ENCODE measurements around the gene ITPRIPL1.

ITPRIPL1 gene

GRCh38 chr2:96325884-96326255 is 753 bp downstream of the ITPRIPL1 start:
- Histone ChIP-seq H3K27ac (ENCODE audit: low read length) (no peak overlapping the region), H3K4me3 (ENCODE audit: low read length) (peak overlapping the region; percentile 77), H3K27me3 (ENCODE audit: control insufficient read depth, insufficient read depth, low read length) (peaks cover 52% of the 10 kb centered on the region), H3K36me3 (ENCODE audit: control insufficient read depth, low read depth, low read length) (peaks cover 8% of the 10 kb centered on the region), H3K9ac (ENCODE audit: low read length) (no peak overlapping the region), H3K9me3 (ENCODE audit: control insufficient read depth, low read depth, low read length) (no peaks in the 10 kb centered on the region), H3K4me1 (ENCODE audit: control insufficient read depth, low read depth, low read length) (peaks cover 2% of the 10 kb centered on the region)

- peak overlapping the region; percentile 77 for H3K4me3 ChIP-seq (ENCODE audit: low read length)
- H3K4me1 ChIP-seq (ENCODE audit: control insufficient read depth, low read depth, low read length), result no peaks in the 10 kb centered on the region
- no peak overlapping the region for H3K9ac ChIP-seq (ENCODE audit: low read length)
- H3K36me3 ChIP-seq (ENCODE audit: control insufficient read depth, low read depth, low read length), result peaks cover 8% of the 10 kb centered on the region
- no peaks in the 10 kb centered on the region for H3K9me3 ChIP-seq (ENCODE audit: control insufficient read depth, low read depth, low read length)
- H3K27ac ChIP-seq (ENCODE audit: low read length), result no peak overlapping the region
- peaks cover 45% of the 10 kb centered on the region for H3K27me3 ChIP-seq (ENCODE audit: control insufficient read depth, insufficient read depth, low read length)
Measured at GRCh38 chr2:96326564-96326963, 1.4 kb downstream of the ITPRIPL1 start.

- Histone ChIP-seq H3K27me3 (ENCODE audit: control insufficient read depth, insufficient read depth, low read length) (peaks cover 38% of the 10 kb centered on the region), H3K4me3 (ENCODE audit: low read length) (no peak overlapping the region), H3K9ac (ENCODE audit: low read length) (no peak overlapping the region), H3K9me3 (ENCODE audit: control insufficient read depth, low read depth, low read length) (no peaks in the 10 kb centered on the region), H3K36me3 (ENCODE audit: control insufficient read depth, low read depth, low read length) (peaks cover 8% of the 10 kb centered on the region), H3K4me1 (ENCODE audit: control insufficient read depth, low read depth, low read length) (no peaks in the 10 kb centered on the region), H3K27ac (ENCODE audit: low read length) (no peak overlapping the region)
Measured at GRCh38 chr2:96326990-96327820, 2.1 kb downstream of the ITPRIPL1 start.

GRCh38 chr2:96329456-96329855 is 4.3 kb downstream of the ITPRIPL1 start:
- H3K4me3 ChIP-seq (ENCODE audit: low read length), result no peak overlapping the region
- H3K27ac ChIP-seq (ENCODE audit: low read length), result no peak overlapping the region
- H3K27me3 ChIP-seq (ENCODE audit: control insufficient read depth, insufficient read depth, low read length), result peaks cover 16% of the 10 kb centered on the region
- H3K9me3 ChIP-seq (ENCODE audit: control insufficient read depth, low read depth, low read length), result no peaks in the 10 kb centered on the region
- H3K9ac ChIP-seq (ENCODE audit: low read length), result no peak overlapping the region
- H3K4me1 ChIP-seq (ENCODE audit: control insufficient read depth, low read depth, low read length), result no peaks in the 10 kb centered on the region
- H3K36me3 ChIP-seq (ENCODE audit: control insufficient read depth, low read depth, low read length), result peaks cover 8% of the 10 kb centered on the region

GRCh38 chr2:96329874-96330273 is 4.8 kb downstream of the ITPRIPL1 start:
- H3K4me3 ChIP-seq (ENCODE audit: low read length), result no peak overlapping the region
- H3K9ac ChIP-seq (ENCODE audit: low read length), result no peak overlapping the region
- no peak overlapping the region for H3K27ac ChIP-seq (ENCODE audit: low read length)

GRCh38 chr2:96330407-96330806 is 5.3 kb downstream of the ITPRIPL1 start:
- H3K36me3 ChIP-seq (ENCODE audit: control insufficient read depth, low read depth, low read length), result peaks cover 8% of the 10 kb centered on the region
- no peaks in the 10 kb centered on the region for H3K9me3 ChIP-seq (ENCODE audit: control insufficient read depth, low read depth, low read length)
- no peaks in the 10 kb centered on the region for H3K4me1 ChIP-seq (ENCODE audit: control insufficient read depth, low read depth, low read length)
- no peak overlapping the region for H3K9ac ChIP-seq (ENCODE audit: low read length)
- peaks cover 9% of the 10 kb centered on the region for H3K27me3 ChIP-seq (ENCODE audit: control insufficient read depth, insufficient read depth, low read length)
- no peak overlapping the region for H3K4me3 ChIP-seq (ENCODE audit: low read length)
- H3K27ac ChIP-seq (ENCODE audit: low read length), result no peak overlapping the region

More at GRCh38 chr2:96329874-96330273, 4.8 kb downstream of the ITPRIPL1 start:
- Histone ChIP-seq H3K4me1 (ENCODE audit: control insufficient read depth, low read depth, low read length) (no peaks in the 10 kb centered on the region), H3K36me3 (ENCODE audit: control insufficient read depth, low read depth, low read length) (peaks cover 8% of the 10 kb centered on the region), H3K27me3 (ENCODE audit: control insufficient read depth, insufficient read depth, low read length) (peaks cover 12% of the 10 kb centered on the region), H3K9me3 (ENCODE audit: control insufficient read depth, low read depth, low read length) (no peaks in the 10 kb centered on the region)

- H3K4me1 ChIP-seq (ENCODE audit: control insufficient read depth, low read depth, low read length), result peaks cover 8% of the 10 kb centered on the region
- H3K36me3 ChIP-seq (ENCODE audit: control insufficient read depth, low read depth, low read length), result no peaks in the 10 kb centered on the region
- no peak overlapping the region for H3K9ac ChIP-seq (ENCODE audit: low read length)
- H3K9me3 ChIP-seq (ENCODE audit: control insufficient read depth, low read depth, low read length), result no peaks in the 10 kb centered on the region
- H3K4me3 ChIP-seq (ENCODE audit: low read length), result no peak overlapping the region
- no peaks in the 10 kb centered on the region for H3K27me3 ChIP-seq (ENCODE audit: control insufficient read depth, insufficient read depth, low read length)
- no peak overlapping the region for H3K27ac ChIP-seq (ENCODE audit: low read length)
Measured at GRCh38 chr2:96333708-96334107, 8.6 kb downstream of the ITPRIPL1 start.

- H3K27ac ChIP-seq (ENCODE audit: low read length), result peak overlapping the region; percentile 55
- peak overlapping the region; percentile 100 for H3K4me3 ChIP-seq (ENCODE audit: low read length)
- peak overlapping the region; percentile 90 for H3K9ac ChIP-seq (ENCODE audit: low read length)
- no peaks in the 10 kb centered on the region for H3K9me3 ChIP-seq (ENCODE audit: control insufficient read depth, low read depth, low read length)
- peaks cover 8% of the 10 kb centered on the region for H3K4me1 ChIP-seq (ENCODE audit: control insufficient read depth, low read depth, low read length)
- peaks cover 5% of the 10 kb centered on the region for H3K36me3 ChIP-seq (ENCODE audit: control insufficient read depth, low read depth, low read length)
- no peaks in the 10 kb centered on the region for H3K27me3 ChIP-seq (ENCODE audit: control insufficient read depth, insufficient read depth, low read length)
Measured at GRCh38 chr2:96336104-96336775, 11.1 kb downstream of the ITPRIPL1 start.

- Histone ChIP-seq H3K27me3 (ENCODE audit: control insufficient read depth, insufficient read depth, low read length) (no peaks in the 10 kb centered on the region), H3K27ac (ENCODE audit: low read length) (no peak overlapping the region), H3K4me3 (ENCODE audit: low read length) (peak overlapping the region; percentile 100), H3K36me3 (ENCODE audit: control insufficient read depth, low read depth, low read length) (peaks cover 11% of the 10 kb centered on the region), H3K9me3 (ENCODE audit: control insufficient read depth, low read depth, low read length) (no peaks in the 10 kb centered on the region), H3K9ac (ENCODE audit: low read length) (peak overlapping the region; percentile 90), H3K4me1 (ENCODE audit: control insufficient read depth, low read depth, low read length) (peaks cover 8% of the 10 kb centered on the region)
Measured at GRCh38 chr2:96336873-96337272, 11.8 kb downstream of the ITPRIPL1 start.

- peaks cover 50% of the 10 kb centered on the region for H3K36me3 ChIP-seq (ENCODE audit: control insufficient read depth, low read depth, low read length)
- no peak overlapping the region for H3K27ac ChIP-seq (ENCODE audit: low read length)
- H3K9me3 ChIP-seq (ENCODE audit: control insufficient read depth, low read depth, low read length), result no peaks in the 10 kb centered on the region
- H3K4me3 ChIP-seq (ENCODE audit: low read length), result no peak overlapping the region
- H3K4me1 ChIP-seq (ENCODE audit: control insufficient read depth, low read depth, low read length), result peaks cover 8% of the 10 kb centered on the region
- no peaks in the 10 kb centered on the region for H3K27me3 ChIP-seq (ENCODE audit: control insufficient read depth, insufficient read depth, low read length)
- no peak overlapping the region for H3K9ac ChIP-seq (ENCODE audit: low read length)
Measured at GRCh38 chr2:96340493-96341414, 15.6 kb downstream of the ITPRIPL1 start.

- Histone ChIP-seq H3K4me1 (ENCODE audit: control insufficient read depth, low read depth, low read length) (peaks cover 2% of the 10 kb centered on the region), H3K4me3 (ENCODE audit: low read length) (no peak overlapping the region), H3K9me3 (ENCODE audit: control insufficient read depth, low read depth, low read length) (no peaks in the 10 kb centered on the region), H3K36me3 (ENCODE audit: control insufficient read depth, low read depth, low read length) (peaks cover 59% of the 10 kb centered on the region), H3K27me3 (ENCODE audit: control insufficient read depth, insufficient read depth, low read length) (no peaks in the 10 kb centered on the region), H3K9ac (ENCODE audit: low read length) (no peak overlapping the region), H3K27ac (ENCODE audit: low read length) (no peak overlapping the region)
Measured at GRCh38 chr2:96341641-96342040, 16.5 kb downstream of the ITPRIPL1 start.

All from iPS-18a (cell line).